ENCODE data around the gene ACTL10.

GRCh38 chr20:33658510-33658909 lies 8.2 kb upstream of the ACTL10 start:
- TF ChIP-seq EZH2 (IDR thresholded peaks at IDR 0.05; ENCODE audit: low read depth, unreplicated experiment) (no peak), CTCF (conservative IDR thresholded peaks at IDR 0.05; ENCODE audit: low read depth in 2 of 2) (no peak), POLR2AphosphoS5 (IDR thresholded peaks at IDR 0.05; ENCODE audit: low read depth) (no peak), ZNF114 (CRISPR knock-in tag; IDR thresholded peaks at IDR 0.05) (no peak), REST (IDR thresholded peaks at IDR 0.05; ENCODE audit: unreplicated experiment) (no peak), EZH2phosphoT487 (IDR thresholded peaks at IDR 0.05; ENCODE audit: unreplicated experiment) (no peak), ETS1 (IDR thresholded peaks at IDR 0.05) (no peak), CREB1 (CRISPR knock-in tag; IDR thresholded peaks at IDR 0.05; ENCODE audit: low read depth) (no peak), JUNB (IDR thresholded peaks at IDR 0.05; ENCODE audit: unreplicated experiment) (no peak), ZNF462 (CRISPR knock-in tag; IDR thresholded peaks at IDR 0.05) (no peak), ZNF331 (CRISPR knock-in tag; IDR thresholded peaks at IDR 0.05; ENCODE audit: low read depth) (no peak)

Data from GM23338 (cell line).